SU-DHL-6 (cell line): Measurements from ENCODE around the gene DLX6.

Experiments used
- H2AFZ ChIP-seq: fragments of 200-600 bp; sonication (generic); 2 replicates; pipeline ENCODE4 v1.6.1; 2014; ENCODE audit warnings: low read depth, mild to moderate bottlenecking, moderate library complexity, mixed read lengths, antibody characterized with exemption, low read length; ENCODE audit not compliant: severe bottlenecking
- H3F3A ChIP-seq: fragments of 200-600 bp; shearing (Covaris generic); 2 replicates; pipeline ENCODE4 v1.6.0; 2016; ENCODE audit warnings: antibody characterized with exemption, mild to moderate bottlenecking; ENCODE audit not compliant: insufficient read depth
- H3K27ac ChIP-seq: fragments of 200-600 bp; sonication (generic); 2 replicates; pipeline ENCODE4 v1.5.1; 2016; ENCODE audit warnings: low read depth, mild to moderate bottlenecking, low read length, moderate library complexity, mixed read lengths
- H3K27me3 ChIP-seq: fragments of 200-600 bp; sonication (generic), shearing (Covaris generic); 2 replicates; pipeline ENCODE4 v1.6.0; 2014; ENCODE audit warnings: mild to moderate bottlenecking, low read length
- H3K36me3 ChIP-seq: fragments of 200-600 bp; sonication (generic); 2 replicates; pipeline ENCODE4 v1.6.1; 2014; ENCODE audit warnings: mild to moderate bottlenecking, low read length, mixed read lengths
- H3K4me2 ChIP-seq: fragments of 300-600, 200-600 bp; shearing (Covaris generic), sonication (generic); 2 replicates; pipeline ENCODE4 v1.6.0; 2014; ENCODE audit warnings: low read length, low read depth, mild to moderate bottlenecking; ENCODE audit not compliant: poor library complexity, severe bottlenecking
- H3K4me3 ChIP-seq: fragments of 200-600 bp; sonication (generic); 2 replicates; pipeline ENCODE4 v1.5.1; 2014; ENCODE audit warnings: antibody characterized with exemption, low read length, mild to moderate bottlenecking, mixed read lengths; ENCODE audit not compliant: insufficient read depth, poor library complexity, severe bottlenecking
- H3K79me2 ChIP-seq: fragments of 200-600 bp; sonication (generic); 2 replicates; pipeline ENCODE4 v1.6.1; 2014; ENCODE audit warnings: mild to moderate bottlenecking, low read length, moderate library complexity; ENCODE audit not compliant: insufficient read depth
- H3K9ac ChIP-seq: fragments of 200-600 bp; sonication (generic); 2 replicates; pipeline ENCODE4 v1.7.0; 2014; ENCODE audit warnings: mild to moderate bottlenecking, low read length
- H3K9me2 ChIP-seq: fragments of 200-600 bp; sonication (generic); replicated peaks from 2 replicates; pipeline ENCODE4 v1.6.1; 2014; ENCODE audit warnings: low read length; ENCODE audit not compliant: insufficient read depth
- H3K9me3 ChIP-seq: fragments of 200-600 bp; sonication (generic); 2 replicates; pipeline ENCODE4 v1.6.1; 2014; ENCODE audit warnings: low read length, mixed read lengths; ENCODE audit not compliant: insufficient read depth
- H4K20me1 ChIP-seq: fragments of 200-600 bp; sonication (generic); 2 replicates; pipeline ENCODE4 v1.6.1; 2014; ENCODE audit warnings: low read depth, mild to moderate bottlenecking, antibody characterized with exemption, low read length, moderate library complexity, mixed read lengths
- CTCF ChIP-seq: fragments of 200-600 bp; sonication (generic); IDR thresholded peaks from one replicate; pipeline ENCODE4 v1.5.1; 2017; ENCODE audit warnings: antibody characterized with exemption, mild to moderate bottlenecking, low read length, moderate library complexity; ENCODE audit not compliant: insufficient read depth, poor library complexity, severe bottlenecking
- EZH2phosphoT487 ChIP-seq: fragments of 200-600 bp; sonication (generic), shearing (Covaris generic); conservative IDR thresholded peaks from 2 replicates; pipeline ENCODE4 v1.6.1; 2018; ENCODE audit warnings: mild to moderate bottlenecking, antibody characterized with exemption, low read length, moderate library complexity, mixed read lengths

The DLX6 gene

DNA sequence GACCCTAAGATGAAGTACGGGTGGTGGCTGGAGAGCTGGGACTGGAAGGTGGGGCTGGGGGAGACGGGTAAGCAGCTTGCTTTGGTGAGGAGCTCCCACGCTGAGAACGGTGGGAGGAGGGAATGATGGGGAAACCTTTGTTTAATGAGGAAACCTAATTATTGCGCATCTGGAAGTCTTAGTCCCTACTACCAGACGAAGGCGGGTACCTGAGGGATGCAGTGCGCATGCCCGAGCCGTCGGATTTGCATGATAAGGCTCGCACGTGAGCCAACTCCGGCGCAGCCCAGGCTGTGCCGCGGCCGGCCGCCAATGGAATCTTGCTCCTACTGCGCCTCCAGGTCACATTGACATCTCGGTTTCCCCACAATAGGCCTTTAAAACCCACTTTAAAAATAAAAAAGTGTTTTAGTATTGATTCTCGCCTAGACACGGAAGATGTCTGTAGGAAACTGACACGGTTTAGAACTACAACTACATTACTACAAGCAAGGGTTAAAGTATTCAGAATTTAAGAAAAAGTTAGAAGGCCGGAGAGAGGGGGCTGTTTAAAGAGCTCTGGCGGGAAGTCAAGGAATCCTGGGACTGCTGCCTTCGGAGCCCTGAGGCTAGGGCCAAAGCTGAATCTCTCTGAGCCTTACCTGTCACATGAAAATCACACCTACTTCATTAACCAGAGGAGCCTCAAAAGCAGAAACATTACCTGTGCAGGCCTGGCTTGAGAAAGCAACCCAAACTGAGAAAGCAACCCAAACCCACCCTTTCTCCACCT, 12.1 kb upstream of the DLX6 start:
- Histone ChIP-seq H3K9me2 (no peaks in the 10 kb centered on the region), H3F3A (no peaks in the 10 kb centered on the region), H3K9me3 (no peaks in the 10 kb centered on the region), H3K9ac (no peak overlapping the region), H3K4me3 (no peak overlapping the region), H3K79me2 (no peaks in the 10 kb centered on the region), H3K36me3 (no peaks in the 10 kb centered on the region), H4K20me1 (no peaks in the 10 kb centered on the region), H3K27me3 (no peaks in the 10 kb centered on the region), H3K4me2 (no peak overlapping the region), H2AFZ (no peak overlapping the region), H3K27ac (no peak overlapping the region)
- TF ChIP-seq CTCF, result no peak
- TF ChIP-seq EZH2phosphoT487, result no peak

- Histone ChIP-seq H3K27me3 (no peaks in the 10 kb centered on the region), H3K4me3 (no peak overlapping the region), H3K9ac (no peak overlapping the region)
Measured at GRCh38 chr7:96993980-96994379, 11.4 kb upstream of the DLX6 start.

DNA sequence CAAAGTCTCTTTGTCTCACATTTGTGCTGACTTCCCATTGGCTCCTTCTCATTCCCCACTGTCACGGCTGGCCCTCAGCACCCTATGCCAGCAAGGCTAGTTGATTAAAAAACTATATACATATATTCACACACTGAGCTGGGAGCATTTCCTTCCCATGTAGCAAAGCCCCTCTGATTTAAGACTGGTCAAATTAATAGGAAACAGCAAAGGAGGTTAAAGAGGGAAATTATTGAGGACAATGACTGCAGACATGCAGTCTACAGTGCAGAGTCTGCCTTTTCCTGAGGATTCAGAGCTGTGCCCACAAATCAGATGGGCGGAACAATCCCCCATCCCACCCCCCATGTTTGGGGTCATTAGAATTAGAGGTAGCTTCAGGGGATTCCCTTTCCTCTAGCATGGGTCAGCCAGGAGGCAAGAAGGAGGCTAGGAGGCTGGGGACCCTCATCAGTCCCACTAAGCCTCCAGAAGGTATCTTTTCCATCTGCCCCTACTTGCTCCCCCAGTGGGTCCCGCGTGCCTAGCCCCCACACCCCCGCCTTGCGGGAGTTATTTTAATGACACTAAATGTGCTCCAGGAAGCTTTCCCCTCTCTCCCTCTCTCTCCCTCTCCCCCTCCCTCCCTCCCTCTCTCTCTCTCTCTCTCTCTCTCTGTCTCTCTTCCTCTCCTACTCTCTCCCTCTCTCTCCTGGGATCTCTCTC, 9.8 kb upstream of the DLX6 start:
- H2AFZ ChIP-seq, result no peak overlapping the region
- H3K79me2 ChIP-seq, result no peaks in the 10 kb centered on the region
- H3K4me2 ChIP-seq, result no peak overlapping the region
- TF ChIP-seq CTCF (no peak), EZH2phosphoT487 (no peak)
- no peak overlapping the region for H3K27ac ChIP-seq
- no peaks in the 10 kb centered on the region for H3K27me3 ChIP-seq
- H3K9ac ChIP-seq, result no peak overlapping the region
- no peaks in the 10 kb centered on the region for H3F3A ChIP-seq
- H3K36me3 ChIP-seq, result no peaks in the 10 kb centered on the region
- H3K9me3 ChIP-seq, result no peaks in the 10 kb centered on the region
- H4K20me1 ChIP-seq, result no peaks in the 10 kb centered on the region
- no peak overlapping the region for H3K4me3 ChIP-seq
- no peaks in the 10 kb centered on the region for H3K9me2 ChIP-seq

More at GRCh38 chr7:96993980-96994379, 11.4 kb upstream of the DLX6 start:
- no peak overlapping the region for H3K27ac ChIP-seq
- no peak overlapping the region for H3K4me2 ChIP-seq
- no peaks in the 10 kb centered on the region for H3K9me3 ChIP-seq
- no peak overlapping the region for H2AFZ ChIP-seq
- TF ChIP-seq EZH2phosphoT487 (no peak), CTCF (no peak)
- no peaks in the 10 kb centered on the region for H3F3A ChIP-seq
- H3K9me2 ChIP-seq, result no peaks in the 10 kb centered on the region
- no peaks in the 10 kb centered on the region for H3K79me2 ChIP-seq
- no peaks in the 10 kb centered on the region for H4K20me1 ChIP-seq
- no peaks in the 10 kb centered on the region for H3K36me3 ChIP-seq
